Astrocyte (in vitro differentiated cells and primary cell): Measurements from ENCODE around the gene DNMT3B. TPM values are rescaled to one million over a fixed set of nuclear protein-coding genes. Genes with fewer than 3 reads are reported as not detected.

ENCODE experiments used
- DNase-seq: peaks from one replicate; pipeline ENCODE4 v3.0.0-alpha.2; 2010; ENCODE audit warnings: low read depth
- FAIRE-seq: peaks from 2 replicates; lab custom pipeline; 2011; peaks lifted over from hg19 to GRCh38; lab: Jason Lieb, UNC
- H2AFZ ChIP-seq: 2 replicates; pipeline ENCODE4 v1.6.0; 2012; ENCODE audit warnings: low read depth, low read length, inconsistent platforms
- H3K27ac ChIP-seq: 2 replicates; pipeline ENCODE4 v1.5.1; 2011; ENCODE audit warnings: low read depth, low read length, inconsistent platforms
- H3K27me3 ChIP-seq: 2 replicates; pipeline ENCODE4 v1.6.0; 2011; ENCODE audit warnings: low read length, inconsistent platforms; ENCODE audit not compliant: insufficient read depth
- H3K36me3 ChIP-seq: 2 replicates; pipeline ENCODE4 v1.5.1; 2011; ENCODE audit warnings: low read length, inconsistent platforms; ENCODE audit not compliant: insufficient read depth
- H3K4me1 ChIP-seq: 2 replicates; pipeline ENCODE4 v1.5.1; 2011; ENCODE audit warnings: low read length, inconsistent platforms; ENCODE audit not compliant: insufficient read depth
- H3K4me2 ChIP-seq: 2 replicates; pipeline ENCODE4 v1.6.0; 2012; ENCODE audit warnings: low read length, inconsistent platforms
- H3K4me3 ChIP-seq: 2 replicates; pipeline ENCODE4 v1.5.1; 2011; ENCODE audit warnings: low read depth, mild to moderate bottlenecking, low read length, inconsistent platforms; ENCODE audit not compliant: insufficient read depth
- H3K79me2 ChIP-seq: 2 replicates; pipeline ENCODE4 v1.6.0; 2012; ENCODE audit warnings: mild to moderate bottlenecking, low read length, inconsistent platforms; ENCODE audit not compliant: insufficient read depth
- H3K9ac ChIP-seq: 2 replicates; pipeline ENCODE4 v1.6.0; 2012; ENCODE audit warnings: mild to moderate bottlenecking, low read length, inconsistent platforms
- H3K9me3 ChIP-seq: 2 replicates; pipeline ENCODE4 v1.5.1; 2012; ENCODE audit warnings: low read depth, mild to moderate bottlenecking, low read length, inconsistent platforms; ENCODE audit not compliant: insufficient read depth
- H4K20me1 ChIP-seq: 2 replicates; pipeline ENCODE4 v1.6.0; 2012; ENCODE audit warnings: low read length, inconsistent platforms; ENCODE audit not compliant: insufficient read depth
- H3K27ac Mint-ChIP-seq: one replicate; pipeline ENCODE4 v1.8.0; 2021; ENCODE audit warnings: mild to moderate bottlenecking, mixed read lengths; ENCODE audit not compliant: unreplicated experiment
- H3K27me3 Mint-ChIP-seq: one replicate; pipeline ENCODE4 v1.8.0; 2021; ENCODE audit warnings: low read depth, mixed read lengths; ENCODE audit not compliant: unreplicated experiment
- H3K36me3 Mint-ChIP-seq: one replicate; pipeline ENCODE4 v1.8.0; 2021; ENCODE audit warnings: low read depth, mixed read lengths; ENCODE audit not compliant: unreplicated experiment
- H3K4me1 Mint-ChIP-seq: one replicate; pipeline ENCODE4 v1.8.0; 2021; ENCODE audit warnings: low read depth, mixed read lengths; ENCODE audit not compliant: unreplicated experiment
- H3K4me3 Mint-ChIP-seq: one replicate; pipeline ENCODE4 v1.8.0; 2021; ENCODE audit warnings: mild to moderate bottlenecking, moderate library complexity, mixed read lengths; ENCODE audit not compliant: unreplicated experiment
- H3K9me3 Mint-ChIP-seq: one replicate; pipeline ENCODE4 v1.8.0; 2021; ENCODE audit warnings: mild to moderate bottlenecking, mixed read lengths; ENCODE audit not compliant: unreplicated experiment
- CTCF ChIP-seq: IDR thresholded peaks from 2 replicates; pipeline ENCODE4 v1.5.1; 2011; ENCODE audit warnings: low read depth, mild to moderate bottlenecking, inconsistent platforms, low read length, moderate library complexity; ENCODE audit not compliant: insufficient read depth
- EZH2 ChIP-seq: IDR thresholded peaks from 2 replicates; pipeline ENCODE4 v1.6.1; 2012; ENCODE audit warnings: mild to moderate bottlenecking, low read length, inconsistent platforms; ENCODE audit not compliant: insufficient read depth
- total RNA-seq: library from RNA; stranded (reverse); gene quantifications from 2 replicates; pipeline ENCODE4 v1.2.1, GENCODE V29; 2021

The DNMT3B gene
- total RNA-seq, 1 donor from 2014 or later: 5.0 TPM

DNA sequence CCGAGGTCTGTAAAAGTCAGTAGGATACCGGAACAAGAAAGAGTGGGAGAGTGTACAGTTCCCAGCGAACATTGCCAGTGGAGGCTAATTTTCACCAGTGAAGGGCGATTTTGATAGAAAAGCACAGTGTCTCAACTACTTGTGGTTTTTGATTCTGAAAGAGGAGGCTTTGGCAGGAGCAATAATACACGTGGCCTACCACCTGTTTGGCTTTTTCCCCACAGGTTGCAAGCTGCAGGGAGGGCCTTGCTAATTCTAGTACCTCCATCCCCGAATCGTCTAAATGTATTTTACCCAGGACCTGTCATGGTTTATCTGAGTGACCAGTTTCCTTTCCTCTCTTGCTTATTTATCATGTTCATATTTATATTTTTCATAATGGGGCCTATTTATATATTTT, 93.2 kb downstream of the DNMT3B start:
- Mint-ChIP-seq H3K36me3 (peaks cover 15% of the 10 kb centered on the region), H3K27ac (no peak overlapping the region), H3K27me3 (no peaks in the 10 kb centered on the region), H3K4me3 (no peak overlapping the region), H3K4me1 (peaks cover 6% of the 10 kb centered on the region), H3K9me3 (no peaks in the 10 kb centered on the region)
- H3K79me2 ChIP-seq: peaks cover 33% of the 10 kb centered on the region
- H3K4me2 ChIP-seq: no peak overlapping the region
- FAIRE-seq (no peak), DNase-seq (no peak)
- H3K36me3 ChIP-seq: peaks cover 39% of the 10 kb centered on the region
- H4K20me1 ChIP-seq: peaks cover 73% of the 10 kb centered on the region
- no peak overlapping the region for H3K27ac ChIP-seq
- no peaks in the 10 kb centered on the region for H3K27me3 ChIP-seq
- no peaks in the 10 kb centered on the region for H3K9me3 ChIP-seq
- TF ChIP-seq EZH2 (no peak), CTCF (no peak)
- no peaks in the 10 kb centered on the region for H3K4me1 ChIP-seq
- no peak overlapping the region for H3K4me3 ChIP-seq
- H3K9ac ChIP-seq: no peak overlapping the region
- H2AFZ ChIP-seq: no peak overlapping the region

DNA sequence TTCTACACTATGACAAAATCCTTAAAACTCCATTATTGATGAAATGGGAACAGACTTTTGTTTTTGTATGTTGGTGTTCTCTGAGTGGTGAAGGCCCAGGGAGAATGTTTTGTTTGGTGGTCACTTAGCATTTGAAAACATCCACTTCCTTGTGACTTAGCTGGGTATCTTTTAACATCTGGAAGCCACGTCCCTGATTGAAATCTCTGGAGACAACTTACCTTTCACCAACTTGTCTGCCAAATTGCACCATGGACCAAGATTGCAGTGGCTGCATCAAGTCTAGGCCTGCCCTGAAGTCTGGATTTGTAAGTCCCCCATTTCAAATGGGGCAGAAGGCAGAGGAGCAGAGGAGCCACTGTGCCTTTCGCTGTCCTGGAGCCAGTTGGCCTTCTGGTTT, 96.0 kb downstream of the DNMT3B start:
- no peak overlapping the region for H3K4me2 ChIP-seq

More for the DNA sequence above, 96.0 kb downstream of the DNMT3B start:
- H3K79me2 ChIP-seq: peaks cover 16% of the 10 kb centered on the region
- Mint-ChIP-seq H3K4me3 (no peak overlapping the region), H3K27me3 (no peaks in the 10 kb centered on the region), H3K27ac (no peak overlapping the region), H3K4me1 (peaks cover 6% of the 10 kb centered on the region), H3K9me3 (no peaks in the 10 kb centered on the region), H3K36me3 (peaks cover 6% of the 10 kb centered on the region)
- no peak overlapping the region for H3K4me3 ChIP-seq
- no peaks in the 10 kb centered on the region for H3K27me3 ChIP-seq
- H2AFZ ChIP-seq: no peak overlapping the region
- H3K4me1 ChIP-seq: no peaks in the 10 kb centered on the region
- no peaks in the 10 kb centered on the region for H3K9me3 ChIP-seq
- no peak for DNase-seq
- no peak for FAIRE-seq
- peaks cover 48% of the 10 kb centered on the region for H4K20me1 ChIP-seq
- no peak overlapping the region for H3K27ac ChIP-seq
- H3K36me3 ChIP-seq: peaks cover 19% of the 10 kb centered on the region
- H3K9ac ChIP-seq: no peak overlapping the region
- TF ChIP-seq EZH2: no peak
- no peak for TF ChIP-seq CTCF

Other genes with a start within 250 kb of the DNMT3B start
- gene NOL4L, start 177.1 kb upstream of the DNMT3B start, total RNA-seq: 35.5 and 43.0 TPM in 2 replicates
- not detected in 2 replicates for gene C20orf203, start 88.4 kb upstream of the DNMT3B start, total RNA-seq
- 38.7 and 38.9 TPM in 2 replicates for gene COMMD7, start 18.9 kb upstream of the DNMT3B start, total RNA-seq
- 153 and 166 TPM in 2 replicates for gene MAPRE1, start 57.6 kb downstream of the DNMT3B start, total RNA-seq
- gene EFCAB8, start 96.5 kb downstream of the DNMT3B start, total RNA-seq: 0.41 and 0.65 TPM in 2 replicates
- gene SUN5, start 242.0 kb downstream of the DNMT3B start, total RNA-seq: not detected in 2 replicates
- not detected in 2 replicates for gene BPIFB2, start 245.3 kb downstream of the DNMT3B start, total RNA-seq